CD4-positive, alpha-beta T cell treated with Interleukin-4 for 1 hour (primary cell): ENCODE results near the gene FUT1.
A peak's percentile ranks its signal among the peaks of the same experiment; 100 is the strongest.
"Not testable (repeated sequence)": the region's sequence is repeated elsewhere in the genome, so short reads cannot be mapped to it uniquely, and the experiment has no call there.

Experiments used
- DNase-seq, 2 donors: peaks; one replicate each; pipeline ENCODE4 v3.0.0-alpha.2; 2020 to 2022

FUT1 gene

GRCh38 chr19:48740164-48740972, 12.1 kb downstream of the FUT1 start, which contains the start of gene RASIP1:
Gene RASIP1, minus strand, starts transcription at chr19:48740610. Its CDS starts 328 bp downstream, at chr19:48740282.
- no peak for DNase-seq

- no peak for DNase-seq
These were observed 12.9 kb downstream of the FUT1 start for GRCh38 chr19:48739404-48740163.

GRCh38 chr19:48738557-48739403, 13.7 kb downstream of the FUT1 start:
- peak; percentile 92 to 94 for DNase-seq

- no peak for DNase-seq
These were observed 15.0 kb downstream of the FUT1 start for GRCh38 chr19:48737360-48737998.

GRCh38 chr19:48735031-48735615, 17.3 kb downstream of the FUT1 start:
- DNase-seq = no peak

- no peak for DNase-seq
These were observed 17.8 kb downstream of the FUT1 start for GRCh38 chr19:48734625-48735024.

GRCh38 chr19:48731452-48731851, 21.0 kb downstream of the FUT1 start:
- DNase-seq = no peak

- no peak for DNase-seq
These were observed 23.4 kb downstream of the FUT1 start for GRCh38 chr19:48728911-48729664.

- DNase-seq = peak; percentile 69 to 77
These were observed 25.9 kb downstream of the FUT1 start for GRCh38 chr19:48726556-48726955.

- peak; percentile 63 to 75 for DNase-seq
These were observed 27.4 kb downstream of the FUT1 start for GRCh38 chr19:48724796-48725753.

GRCh38 chr19:48722196-48722708, 30.2 kb downstream of the FUT1 start:
- no peak for DNase-seq

GRCh38 chr19:48720613-48721296, 31.7 kb downstream of the FUT1 start:
- DNase-seq = peak; percentile 95 to 96

- DNase-seq = no peak
These were observed 32.2 kb downstream of the FUT1 start for GRCh38 chr19:48720251-48720612.

GRCh38 chr19:48719263-48720171, 32.9 kb downstream of the FUT1 start, which contains the start of gene MAMSTR:
Gene MAMSTR, minus strand, starts transcription at chr19:48719725. Its CDS starts 694 bp downstream, at chr19:48719031.
- no peak for DNase-seq

- DNase-seq = no peak
These were observed 33.7 kb downstream of the FUT1 start for GRCh38 chr19:48718711-48719231.

- DNase-seq = not testable (repeated sequence)
These were observed 34.3 kb downstream of the FUT1 start for GRCh38 chr19:48718106-48718505.

GRCh38 chr19:48716562-48717291, 35.7 kb downstream of the FUT1 start:
- no peak for DNase-seq
